B cell (primary cell): ENCODE data around the gene SLC45A3. TPM values are rescaled to one million over a fixed set of nuclear protein-coding genes. Genes with fewer than 3 reads are reported as not detected.

Experiments used
- ATAC-seq: fragments of 200-7000 bp; cut with Tn5 transposase; one replicate; pipeline ENCODE4 v1.10.0; 2021; ENCODE audit warnings: low read depth, mild to moderate bottlenecking, moderate number of reproducible peaks, moderate library complexity
- CTCF ChIA-PET: fragments of 350-600 bp; sonication (Branson Sonifier 250); formaldehyde crosslinking; loops from one replicate; lab custom pipeline; 2021; ENCODE audit warnings: antibody characterized with exemption, inconsistent platforms; lab: Charles Lee
- POLR2A ChIA-PET: fragments of 350-600 bp; sonication (Branson Sonifier 250); formaldehyde crosslinking; loops from one replicate; lab custom pipeline; 2021; ENCODE audit warnings: antibody characterized with exemption; lab: Charles Lee
- DNase-seq: peaks from one replicate; pipeline ENCODE4 v3.0.0; 2013
- H2AFZ ChIP-seq: 2 replicates; pipeline ENCODE4 v1.6.1; 2012; ENCODE audit warnings: mild to moderate bottlenecking, low read depth, low read length; ENCODE audit not compliant: insufficient read depth, poor library complexity, severe bottlenecking
- H3K27ac ChIP-seq, 2 donors: 1 replicate in 1 of 2; 2 replicates in 1 of 2; pipeline ENCODE4 v1.5.1; 2012 to 2013; ENCODE audit warnings: low read length in 2 of 2, mild to moderate bottlenecking in 2 of 2, moderate library complexity in 1 of 2
- H3K27me3 ChIP-seq, 4 experiments: fragments of 200-600 bp in 1 of 4; sonication (generic) in 1 of 4; replicated peaks in 1 of 4; 1 replicate in 2 of 4; 2 replicates in 2 of 4; pipeline versions ENCODE4 v1.6.1 to v1.7.0; 2013 to 2016; ENCODE audit warnings: low read length in 3 of 4, mild to moderate bottlenecking in 2 of 4, mixed read lengths in 1 of 4, moderate library complexity in 1 of 4; ENCODE audit not compliant: insufficient read depth in 4 of 4, control insufficient read depth in 3 of 4; ENCODE audit errors: control extremely low read depth in 1 of 4
- H3K36me3 ChIP-seq, 2 experiments: replicated peaks in 1 of 2; 1 replicate in 1 of 2; 2 replicates in 1 of 2; pipeline versions ENCODE4 v1.6.1 to v1.7.1; 2013; ENCODE audit warnings: low read length in 1 of 2; ENCODE audit not compliant: insufficient read depth in 2 of 2, control insufficient read depth in 1 of 2; ENCODE audit errors: control extremely low read depth in 1 of 2, extremely low read depth in 1 of 2
- H3K4me1 ChIP-seq, 2 donors: fragments of 200-600 bp in 1 of 2; sonication (generic) in 1 of 2; 1 replicate in 1 of 2; 2 replicates in 1 of 2; pipeline versions ENCODE4 v1.5.1 to v1.6.1; 2013 to 2017; ENCODE audit warnings: low read length in 2 of 2; ENCODE audit not compliant: control insufficient read depth in 2 of 2, insufficient read depth in 2 of 2
- H3K4me2 ChIP-seq: replicated peaks from 2 replicates; pipeline ENCODE3; 2012; ENCODE audit warnings: mild to moderate bottlenecking, low read depth, low read length; ENCODE audit not compliant: poor library complexity, severe bottlenecking
- H3K4me3 ChIP-seq, 5 experiments: fragments of 200-600 bp in 1 of 5; sonication (generic) in 1 of 5; 1 replicate in 3 of 5; 2 replicates in 2 of 5; pipeline versions ENCODE4 v1.5.1 to v1.7.0; 2011 to 2016; ENCODE audit warnings: low read length in 4 of 5, mild to moderate bottlenecking in 4 of 5, low read depth in 2 of 5, control low read depth in 1 of 5, moderate library complexity in 1 of 5; ENCODE audit not compliant: insufficient read depth in 1 of 5; ENCODE audit errors: control extremely low read depth in 1 of 5, extremely low read depth in 1 of 5
- H3K79me2 ChIP-seq: fragments of 200-600 bp; sonication (generic); one replicate; pipeline ENCODE4 v1.6.0; 2016; ENCODE audit warnings: low read length; ENCODE audit not compliant: control insufficient read depth, insufficient read depth
- H3K9ac ChIP-seq: fragments of 200-600 bp; sonication (generic); 2 replicates; pipeline ENCODE4 v1.6.1; 2017; ENCODE audit warnings: mild to moderate bottlenecking, low read length, moderate library complexity
- H3K9me3 ChIP-seq, 3 donors: one replicate each; pipeline versions ENCODE4 v1.6.1 to v1.7.1; 2013; ENCODE audit warnings: low read length in 2 of 3; ENCODE audit not compliant: control insufficient read depth in 2 of 3, insufficient read depth in 1 of 3; ENCODE audit errors: control extremely low read depth in 1 of 3
- H4K20me1 ChIP-seq: 2 replicates; pipeline ENCODE4 v1.6.0; 2012; ENCODE audit warnings: mild to moderate bottlenecking, low read length; ENCODE audit not compliant: insufficient read depth, control insufficient read depth, poor library complexity, severe bottlenecking
- H3K27ac Mint-ChIP-seq: one replicate; pipeline ENCODE4 v1.8.0; 2021; ENCODE audit warnings: mixed read lengths
- H3K27me3 Mint-ChIP-seq: one replicate; pipeline ENCODE4 v1.8.0; 2021; ENCODE audit warnings: mixed read lengths
- H3K4me1 Mint-ChIP-seq: one replicate; pipeline ENCODE4 v1.8.0; 2021; ENCODE audit warnings: mixed read lengths
- H3K4me3 Mint-ChIP-seq: one replicate; pipeline ENCODE4 v1.8.0; 2021; ENCODE audit warnings: mixed read lengths
- H3K9me3 Mint-ChIP-seq: one replicate; pipeline ENCODE4 v1.8.0; 2022; ENCODE audit warnings: mixed read lengths; ENCODE audit not compliant: insufficient read depth
- CTCF ChIP-seq: fragments of 200-600 bp; IDR thresholded peaks from one replicate; pipeline ENCODE4 v1.8.0; 2022; ENCODE audit warnings: antibody characterized with exemption, mild to moderate bottlenecking
- EZH2 ChIP-seq: IDR thresholded peaks from 2 replicates; pipeline ENCODE4 v1.6.1; 2012; ENCODE audit warnings: borderline replicate concordance, low read depth, mild to moderate bottlenecking, moderate library complexity, low read length; ENCODE audit not compliant: insufficient read depth, poor library complexity, severe bottlenecking
- WGBS: methylation state at CpG from one replicate; pipeline ENCODE4 v1.1.5; 2013; ENCODE audit warnings: missing lambda C conversion rate; ENCODE audit not compliant: insufficient coverage; 5-methylcytosine and 5-hydroxymethylcytosine counted together
- intact Hi-C: fragments of 100-400 bp; cut with micrococcal nuclease; formaldehyde crosslinking; loops from one replicate; pipeline ENCODE4 v1.10.0; 2022
- polyA plus RNA-seq: library from polyadenylated mRNA; depleted of rRNA; stranded (reverse); fragments of >200 nt; gene quantifications from 2 replicates; pipeline ENCODE4 v1.2.3, GENCODE V29; 2012
- total RNA-seq, 2 donors: library from RNA; stranded (reverse); fragments of 120-200 nt in 1 of 2; gene quantifications; 1 replicate in 1 of 2; 2 replicates in 1 of 2; pipeline versions ENCODE4 v1.2.3 to v1.2.4, GENCODE V29; 2013 to 2022

The SLC45A3 gene
- total and polyA plus RNA-seq, 2 donors (not counting 1 experiment from before 2014, with no cell fraction given): 5.0 to 23.9 TPM

- H3K27ac Mint-ChIP-seq: peak overlapping the region; percentile 77
- H3K27me3 Mint-ChIP-seq: no peaks in the 10 kb centered on the region
- CTCF ChIA-PET: interaction anchor here (1.1 to 23.2 kb wide), 8 partner anchors 9 to 439 kb away, joined by 3 to 943 read pairs (median 6); partner anchors contain the start of gene SLC45A3
- peak overlapping the region; percentile 76 to 91 for H3K27ac ChIP-seq
- no peak overlapping the region for H2AFZ ChIP-seq
- peaks cover 35% of the 10 kb centered on the region for H3K79me2 ChIP-seq
- ATAC-seq (no peak), DNase-seq (peak; percentile 25)
- POLR2A ChIA-PET: interaction anchor here (1.4 kb wide), 1 partner anchor 14 kb away, joined by 3 read pairs; the partner anchor contains the start of gene SLC45A3
- intact Hi-C loops: no loop called here
- peaks cover 0 to 13% of the 10 kb centered on the region in 2 experiments for H3K36me3 ChIP-seq
- H3K4me3 ChIP-seq: peak overlapping the region in 1 of 5 experiments; percentile 33
- H3K27me3 ChIP-seq: no peaks in the 10 kb centered on the region
- peak overlapping the region; percentile 24 for H3K9ac ChIP-seq
- H3K4me2 ChIP-seq: peak overlapping the region; percentile 63
- peak overlapping the region; percentile 56 for H3K4me3 Mint-ChIP-seq
- WGBS: 100% methylated on average over 3 of the region's 6 CpGs
- H4K20me1 ChIP-seq: no peaks in the 10 kb centered on the region
- H3K4me1 Mint-ChIP-seq: peaks cover 71% of the 10 kb centered on the region
- no peaks in the 10 kb centered on the region for H3K9me3 ChIP-seq
- H3K9me3 Mint-ChIP-seq: no peaks in the 10 kb centered on the region
- TF ChIP-seq CTCF (no peak), EZH2 (no peak)
- H3K4me1 ChIP-seq: peaks cover 75 to 76% of the 10 kb centered on the region in 2 donors
Observed at GRCh38 chr1:205666372-205667166, 13.7 kb downstream of the SLC45A3 start.
